Fibroblast of upper back skin (primary cell): ENCODE data around the gene PRR19.
"Not testable (repeated sequence)": the region's sequence is repeated elsewhere in the genome, so short reads cannot be mapped to it uniquely, and the experiment has no call there.

Experiments
- DNase-seq: peaks from one replicate; pipeline ENCODE4 v3.0.0-alpha.2; 2013

Gene PRR19, protein sequence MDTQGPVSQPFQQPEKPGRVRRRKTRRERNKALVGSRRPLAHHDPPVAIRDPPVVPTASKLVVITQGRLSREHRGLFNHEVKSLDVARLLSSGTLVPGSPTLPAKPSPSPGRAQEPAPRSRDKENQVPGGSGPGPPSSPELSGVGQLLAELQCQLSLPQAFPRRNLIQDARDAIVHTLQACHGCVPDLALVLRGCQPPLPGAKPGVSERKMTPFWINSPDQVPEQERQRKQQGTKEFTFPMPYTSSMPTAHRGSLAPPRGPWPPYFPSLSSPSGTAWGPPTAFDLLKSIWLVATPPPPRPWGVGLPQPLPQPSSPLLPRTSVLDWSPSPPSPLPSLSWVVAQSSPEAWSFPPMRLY

DNA sequence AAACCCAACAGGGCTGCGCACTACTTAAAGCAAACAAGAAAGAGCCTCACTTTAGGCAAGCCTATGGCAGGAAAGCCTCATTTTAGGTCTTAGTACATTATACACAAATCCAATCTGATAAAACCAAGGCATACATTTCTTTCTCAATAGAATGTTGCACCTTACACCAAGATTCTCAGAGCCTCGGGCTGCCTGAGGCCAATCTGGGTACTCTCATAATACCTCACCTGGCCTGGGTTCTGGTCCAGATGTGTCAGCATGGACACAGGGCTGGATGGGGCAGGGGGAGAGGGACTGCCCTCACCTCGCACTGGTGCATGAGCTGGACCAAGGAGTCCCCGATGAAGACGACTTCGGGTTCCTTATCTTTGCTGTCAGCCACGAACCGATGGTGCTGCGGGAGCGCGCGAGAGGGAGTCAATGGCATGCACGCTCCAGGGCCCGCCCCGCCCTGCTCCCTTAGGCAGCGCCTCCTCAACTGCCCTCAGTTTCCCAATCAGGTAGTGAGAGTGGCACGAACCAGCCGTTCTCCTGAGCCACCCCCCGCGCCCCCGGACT lies at the start of gene PRR19:
Gene PRR19, plus strand, starts transcription at position 487 of the 558 bp plus-strand sequence. CDS start 7,453 bp downstream, outside the sequence.
- no peak for DNase-seq

DNA sequence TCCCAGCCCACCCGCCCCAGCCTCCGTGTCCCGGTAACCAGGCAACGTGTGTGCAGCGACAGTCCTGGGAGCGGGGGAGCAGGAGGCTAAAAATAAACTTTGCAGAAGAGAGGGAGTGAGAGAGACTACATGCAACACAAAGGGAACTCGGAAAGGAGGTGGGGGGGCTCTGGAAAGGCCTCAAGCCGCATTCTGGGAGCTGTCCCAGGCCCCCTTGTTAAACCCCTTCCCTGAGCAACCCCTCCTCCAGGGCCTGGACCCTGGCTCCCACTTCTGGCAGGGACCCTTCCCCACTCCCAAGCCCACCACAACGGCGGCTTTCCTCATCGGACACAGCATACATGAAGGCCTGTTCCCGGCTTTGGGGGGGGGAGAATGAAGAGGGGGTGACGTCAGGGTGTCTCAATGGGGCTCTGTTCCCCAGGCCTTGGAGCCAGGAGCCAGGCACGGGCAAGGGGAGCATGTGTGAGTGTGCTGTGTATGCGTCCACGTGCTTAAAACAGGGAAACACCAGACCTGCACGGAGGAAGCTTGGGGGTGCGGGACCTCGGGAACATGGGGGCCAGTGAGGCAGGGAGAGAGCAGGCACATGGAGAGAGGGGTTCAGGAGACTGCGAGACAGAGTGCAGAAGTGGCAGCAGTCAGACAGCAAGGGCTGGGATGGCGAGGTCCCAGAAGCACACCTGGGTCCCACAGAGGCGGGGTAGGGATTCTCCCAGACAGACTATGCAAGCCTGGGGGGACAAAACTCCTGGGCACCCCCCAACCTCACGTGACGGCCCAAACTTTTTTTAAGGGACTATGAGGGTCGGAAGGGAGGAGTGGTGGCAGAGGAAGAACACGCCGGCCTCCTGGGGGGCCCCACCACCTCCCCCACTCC lies 49.3 kb upstream of the PRR19 start:
- peak; percentile 45 for DNase-seq

DNA sequence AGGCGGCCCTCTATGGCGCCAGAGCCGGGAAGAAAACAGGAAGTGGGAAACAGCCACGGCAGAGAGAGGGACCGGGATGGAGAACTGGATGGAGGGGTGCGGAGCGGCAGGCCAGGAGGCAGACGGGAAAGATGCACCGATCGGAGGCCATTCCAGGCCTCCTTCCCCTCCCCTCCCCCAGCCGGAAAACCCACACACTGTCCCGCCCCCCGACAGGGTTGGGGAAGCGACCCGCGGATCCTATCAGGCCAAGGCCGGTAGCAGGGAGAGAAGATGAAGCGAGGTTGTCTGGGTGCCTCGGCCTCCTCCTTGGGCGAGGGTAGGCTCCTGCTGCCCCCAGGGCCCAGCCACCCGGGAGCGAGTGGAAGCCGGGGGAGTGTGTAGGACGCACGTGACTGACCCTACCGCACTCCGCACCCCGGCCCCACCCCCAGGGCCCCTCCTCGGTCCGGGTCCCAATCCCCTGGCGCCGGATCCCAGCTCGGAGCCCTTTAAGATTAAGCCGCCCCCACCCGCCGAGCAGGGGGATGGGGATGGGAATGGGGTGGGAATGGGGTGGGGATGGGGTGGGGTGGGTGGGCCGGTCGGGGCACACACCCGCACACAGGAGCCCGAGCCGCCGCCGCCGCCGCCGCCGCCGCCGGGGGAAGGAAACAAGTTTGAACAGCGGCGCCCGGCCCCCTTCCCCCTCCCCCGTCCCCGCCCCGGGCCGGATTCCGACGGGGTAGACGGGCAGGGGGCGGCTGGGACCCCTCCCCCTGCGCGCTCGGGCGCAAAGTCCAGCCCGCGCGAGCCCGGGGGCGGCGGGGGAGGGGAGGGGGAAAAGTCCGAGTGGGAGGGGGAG lies 48.5 kb upstream of the PRR19 start:
- peak; percentile 48 for DNase-seq

DNA sequence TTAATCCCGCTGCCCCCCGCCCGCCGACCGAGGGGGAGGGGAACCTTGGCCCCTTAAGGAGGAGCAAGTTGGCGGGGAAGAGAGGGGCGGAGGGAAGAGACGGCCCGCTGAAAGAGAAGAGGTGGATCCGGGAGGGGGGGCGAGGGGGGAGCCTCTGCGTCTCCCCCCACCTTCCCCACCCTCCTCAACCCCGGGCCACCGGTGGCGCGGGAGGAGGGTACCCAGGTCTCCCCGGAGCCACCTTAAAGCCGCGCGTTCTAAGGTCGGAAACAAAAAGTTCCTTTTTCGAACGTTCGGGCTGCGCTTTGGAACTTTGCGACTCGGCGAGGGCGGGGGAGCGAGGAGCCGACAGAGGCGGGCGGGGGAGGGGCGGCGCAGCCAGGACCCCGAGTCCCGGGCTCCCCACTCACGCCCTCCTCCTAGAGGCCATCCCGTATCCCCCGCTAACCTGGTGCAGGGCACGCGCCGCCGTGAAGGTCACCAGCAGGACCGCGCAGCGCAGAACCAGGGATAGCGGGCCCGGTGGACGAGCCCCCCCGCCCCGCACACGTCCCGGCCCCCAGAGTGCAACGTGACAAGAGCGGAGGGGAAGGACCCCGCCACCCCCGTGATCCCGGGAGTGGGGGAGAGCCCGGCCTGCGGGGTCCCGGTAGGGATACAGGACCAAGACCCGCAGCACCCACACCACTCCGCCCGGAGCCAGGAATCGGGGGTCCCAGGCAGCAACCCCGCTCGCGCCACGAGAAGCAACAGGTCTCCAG lies 47.7 kb upstream of the PRR19 start:
- DNase-seq, result peak; percentile 58

DNA sequence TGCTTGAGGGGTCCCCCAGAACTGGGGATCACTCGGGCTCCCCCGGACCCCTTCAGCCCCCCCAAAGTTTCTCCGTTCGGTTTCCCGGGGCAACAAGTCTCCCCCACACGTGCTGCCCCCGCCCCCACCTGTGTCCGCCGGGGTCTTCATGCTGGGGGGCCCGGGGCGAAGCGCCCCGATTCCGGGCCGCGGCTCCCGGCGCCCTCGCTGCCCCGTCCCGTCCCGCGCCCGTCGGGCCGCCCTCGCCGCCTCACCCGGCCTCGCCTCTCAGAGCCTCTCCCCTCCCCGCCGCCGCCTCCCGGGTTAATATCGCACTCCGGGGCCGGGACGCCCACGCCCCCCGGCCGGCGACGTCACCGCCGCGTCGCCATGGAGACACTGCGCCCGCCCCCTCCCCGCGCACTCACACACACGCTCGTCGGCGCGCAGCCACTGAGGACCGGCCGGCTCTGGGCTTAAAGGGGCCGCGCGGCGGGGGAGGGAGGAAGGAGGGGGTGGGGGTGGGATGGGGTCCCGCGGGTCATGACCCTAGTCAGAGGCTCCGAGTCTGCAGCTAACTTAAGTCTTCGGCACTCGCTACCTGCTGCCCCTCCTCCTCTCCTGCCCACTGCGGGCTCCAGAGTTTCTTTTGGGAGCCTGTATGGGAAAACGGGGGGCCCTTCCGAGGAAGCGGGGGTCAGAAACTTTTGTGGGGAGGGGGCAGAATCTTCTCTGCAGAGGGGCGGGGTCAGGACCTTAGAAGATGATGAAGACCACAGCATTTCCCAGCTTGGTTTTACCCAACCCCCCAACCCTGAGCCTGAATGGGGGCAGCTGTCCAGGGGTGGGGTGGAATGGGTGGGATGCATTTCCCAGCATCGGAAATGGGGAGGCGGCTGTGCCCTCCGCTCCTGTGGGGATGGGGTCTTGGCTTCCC lies 46.8 kb upstream of the PRR19 start, which contains the start of gene ERF:
Gene ERF, minus strand, starts transcription at position 279 of the 916 bp plus-strand sequence. Its CDS starts 129 bp downstream, at position 150.
- peak; percentile 90 for DNase-seq

DNA sequence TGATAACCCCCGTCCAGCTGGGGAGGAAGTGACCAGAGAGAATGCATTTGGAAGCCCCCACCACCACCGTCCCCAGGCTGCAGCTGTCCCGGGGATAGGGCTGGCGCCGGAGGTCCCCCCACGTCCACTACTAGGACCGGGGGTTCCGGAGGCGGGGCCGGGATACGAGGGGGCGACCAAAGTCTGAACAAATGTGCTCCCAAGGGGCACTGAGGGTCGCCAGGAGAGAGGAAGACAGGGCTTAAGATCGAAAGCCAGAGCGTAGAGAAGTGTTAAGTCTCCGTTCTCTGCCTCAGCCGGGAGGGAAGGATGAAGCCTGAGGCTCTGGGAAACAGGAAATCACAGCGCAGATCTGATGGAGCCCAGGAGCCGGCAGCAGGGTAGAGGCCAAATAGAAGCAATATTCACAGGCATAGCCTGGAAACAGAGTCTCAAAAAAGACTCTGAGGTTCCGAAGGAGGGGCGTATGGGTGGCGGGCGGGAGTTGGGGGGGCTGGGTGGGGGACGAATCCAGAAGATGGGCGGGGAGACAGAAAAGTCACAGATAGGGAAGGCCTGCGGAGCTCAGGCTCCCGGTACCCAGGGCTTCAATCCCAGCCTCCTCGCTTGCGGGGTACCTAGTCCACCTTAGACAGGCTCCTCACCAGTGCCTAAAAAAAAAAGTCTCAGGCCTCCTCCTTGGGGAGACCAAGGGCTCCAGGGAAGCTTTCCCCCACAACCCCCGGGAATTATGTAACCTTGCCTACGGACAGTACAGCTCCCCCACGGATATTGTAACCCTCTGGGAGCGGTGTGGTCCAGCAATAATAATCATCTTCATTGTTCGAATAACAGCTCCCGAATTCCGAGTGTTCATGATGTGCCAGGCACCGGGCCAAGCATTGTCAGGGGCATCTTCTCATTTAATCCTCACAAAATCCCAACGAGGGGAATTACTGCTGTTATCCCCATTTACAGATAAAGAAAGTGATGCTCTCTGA lies 45.9 kb upstream of the PRR19 start:
- peak; percentile 53 for DNase-seq

DNA sequence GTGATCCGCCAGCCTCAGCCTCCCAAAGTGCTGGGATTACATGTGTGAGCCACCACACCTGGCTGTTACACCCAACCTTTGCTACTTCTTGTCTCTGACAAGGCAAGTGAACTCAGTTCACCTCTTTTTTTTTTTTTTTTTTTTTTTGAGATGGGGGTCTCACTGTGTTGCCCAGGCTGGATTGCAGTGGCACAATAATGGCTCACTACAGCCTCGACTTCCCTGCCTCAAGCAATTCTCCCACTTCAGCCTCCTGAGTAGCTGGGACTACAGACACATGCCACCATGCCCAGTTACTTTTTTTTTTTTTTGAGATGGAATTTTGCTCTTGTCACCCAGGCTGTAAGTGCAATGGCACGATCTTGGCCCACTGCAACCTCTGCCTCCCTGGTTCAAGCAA lies 44.1 kb upstream of the PRR19 start:
- DNase-seq, result not testable (repeated sequence)

DNA sequence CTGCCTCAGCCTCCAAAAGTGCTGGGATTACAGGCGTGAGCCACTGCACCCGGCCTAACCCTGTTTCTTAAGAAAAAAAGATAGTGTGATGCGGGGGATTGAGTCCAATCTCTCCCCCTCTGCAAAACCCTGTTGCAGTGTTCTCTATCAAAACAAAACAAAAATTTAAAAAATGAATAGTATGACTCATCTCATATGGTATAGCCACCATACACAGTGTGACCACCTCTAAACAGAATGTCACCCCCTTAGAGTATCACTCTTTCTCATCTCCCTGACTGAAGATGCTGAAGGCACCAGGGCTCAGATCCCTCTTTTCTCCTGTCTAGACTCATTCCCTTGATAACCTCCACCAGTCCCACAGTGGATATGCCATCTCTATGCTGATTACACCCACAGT lies 40.2 kb upstream of the PRR19 start:
- no peak for DNase-seq

DNA sequence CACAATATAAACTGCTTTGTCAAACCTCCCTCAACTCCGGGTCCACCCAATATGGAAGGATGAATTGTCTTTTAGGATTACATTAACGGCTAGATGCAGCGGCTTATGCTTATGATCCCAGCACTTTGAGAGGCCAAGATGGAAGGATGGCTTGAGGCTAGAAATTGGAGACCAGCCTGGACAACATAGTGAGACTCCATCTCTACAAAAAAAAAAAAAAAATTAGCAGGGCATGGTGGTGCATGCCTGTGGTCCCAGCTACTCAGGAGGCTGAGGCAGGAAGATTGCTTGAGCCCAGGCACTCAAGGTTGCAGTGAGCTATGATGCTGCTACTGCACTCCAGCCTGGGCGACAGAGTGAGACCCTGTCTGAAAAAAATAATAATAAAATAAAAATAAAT lies 35.8 kb upstream of the PRR19 start:
- DNase-seq, result not testable (repeated sequence)

DNA sequence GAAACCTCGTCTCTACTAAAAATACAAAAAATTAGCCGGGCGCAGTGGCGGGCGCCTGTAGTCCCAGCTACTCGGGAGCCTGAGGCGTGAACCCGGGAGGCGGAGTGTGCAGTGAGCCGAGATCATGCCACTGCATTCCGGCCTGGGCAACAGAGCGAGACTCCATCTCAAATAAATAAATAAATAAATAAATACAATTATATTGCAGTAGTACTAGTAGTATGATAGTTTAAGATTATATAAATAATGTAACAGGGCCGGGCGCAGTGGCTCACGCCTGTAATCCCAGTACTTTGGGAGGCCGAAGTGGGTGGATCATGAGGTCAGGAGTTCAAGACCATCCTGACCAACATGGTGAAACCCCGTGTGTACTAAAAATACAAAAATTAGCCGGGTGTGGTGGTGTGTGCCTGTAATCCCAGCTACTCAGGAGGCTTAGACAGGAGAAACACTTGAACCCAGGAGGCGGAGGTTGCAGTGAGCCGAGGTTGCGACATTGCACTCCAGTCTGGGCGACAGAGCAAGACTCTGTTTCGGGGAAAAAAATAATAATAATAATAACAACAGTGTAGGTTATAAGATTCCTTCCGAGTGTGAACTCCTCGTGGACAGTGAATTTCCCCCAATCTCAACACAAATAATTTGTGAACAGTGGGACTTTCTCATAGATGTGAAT lies 34.9 kb upstream of the PRR19 start:
- DNase-seq, result not testable (repeated sequence)

DNA sequence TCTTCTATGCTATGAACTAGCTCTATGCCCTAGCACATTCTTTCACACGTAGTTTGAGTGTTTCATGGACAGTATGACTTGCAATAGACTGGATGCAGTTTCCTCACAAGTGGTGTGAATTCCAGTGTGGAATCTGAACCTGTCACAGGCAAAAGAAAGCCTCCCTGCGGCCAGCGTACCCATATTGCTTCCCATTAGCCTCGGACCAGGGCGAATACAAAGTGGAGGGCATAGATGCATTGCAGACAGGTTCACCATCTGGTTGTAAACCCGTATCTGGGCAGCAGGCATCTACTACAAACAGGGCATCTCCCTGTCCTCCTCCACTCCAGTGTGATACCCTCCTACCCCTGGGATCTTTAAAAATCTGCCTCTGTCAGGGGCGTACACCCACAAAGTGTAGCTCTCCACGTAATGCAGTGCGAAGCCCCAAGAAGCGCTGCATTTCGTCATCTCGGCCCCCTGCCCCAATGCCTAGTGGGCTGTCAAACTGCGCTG lies 34.2 kb upstream of the PRR19 start:
- DNase-seq, result no peak

DNA sequence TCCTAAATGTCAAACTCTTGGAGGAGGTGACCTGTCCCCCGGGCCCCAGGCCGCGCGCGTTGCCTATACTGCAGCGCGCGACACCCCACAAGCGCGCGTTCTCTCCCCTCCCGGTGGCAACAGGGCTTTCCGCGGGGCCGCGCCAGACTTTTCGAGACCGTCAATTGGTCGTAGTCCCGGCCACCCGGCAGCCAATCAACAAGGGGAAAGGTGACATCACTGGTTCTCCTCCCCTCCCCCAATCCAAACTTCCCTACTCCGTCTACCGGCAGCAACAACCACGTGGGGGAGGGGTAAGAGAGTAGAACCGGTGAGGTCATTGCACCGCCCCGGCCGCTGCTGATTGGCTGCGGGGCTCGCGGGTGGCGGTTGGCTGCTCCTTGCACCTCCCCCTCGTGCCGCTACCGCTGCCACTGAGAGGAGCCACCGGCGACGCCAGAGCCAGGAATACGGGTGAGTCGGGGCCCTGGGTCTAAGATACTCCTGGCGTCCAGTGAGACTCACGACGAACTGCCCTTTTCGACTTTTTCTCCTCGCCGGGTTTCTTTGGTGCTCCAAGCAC lies 33.7 kb upstream of the PRR19 start:
- peak; percentile 100 for DNase-seq

DNA sequence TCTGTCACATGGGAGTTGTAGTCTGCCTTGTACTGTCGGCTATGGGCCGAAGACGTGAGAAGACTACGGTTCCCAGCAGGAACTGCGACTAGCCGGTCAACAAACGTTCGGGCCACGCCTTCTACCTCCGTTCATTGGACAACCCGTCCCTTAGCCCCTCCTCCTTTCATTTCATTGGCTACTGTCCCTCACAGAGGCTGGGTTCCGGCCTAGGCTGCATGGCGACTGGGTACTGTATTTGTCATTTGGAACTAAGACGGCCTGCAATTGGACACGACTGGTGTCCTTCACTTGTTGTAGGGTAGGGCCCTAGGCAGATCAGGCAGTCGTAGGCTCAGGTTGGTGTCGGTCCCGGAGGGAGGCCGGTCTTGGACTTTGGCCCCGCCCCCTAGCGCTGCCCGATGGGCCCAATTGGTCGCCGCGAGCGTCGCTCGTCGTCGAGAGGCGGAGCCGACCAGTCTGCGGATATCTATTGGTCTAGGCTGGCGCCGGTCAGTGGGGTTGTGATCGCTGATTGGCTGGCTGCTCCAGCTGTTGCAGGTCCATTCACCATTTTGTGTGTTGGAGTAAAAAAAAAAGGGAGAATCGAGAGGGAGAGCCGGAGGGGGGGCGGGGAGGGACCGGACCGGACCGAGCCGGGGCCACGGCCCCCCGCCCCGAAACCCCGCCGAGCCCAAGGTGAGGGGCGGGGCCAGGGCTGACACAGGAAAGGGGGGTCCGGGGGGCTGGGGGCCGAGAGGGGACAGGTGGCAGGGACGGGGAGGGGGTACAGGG lies 33.0 kb upstream of the PRR19 start, which contains the start of gene CIC:
Gene CIC, plus strand, starts transcription at position 549 of the 774 bp plus-strand sequence. CDS start 2,532 bp downstream, outside the sequence.
- peak; percentile 100 for DNase-seq

DNA sequence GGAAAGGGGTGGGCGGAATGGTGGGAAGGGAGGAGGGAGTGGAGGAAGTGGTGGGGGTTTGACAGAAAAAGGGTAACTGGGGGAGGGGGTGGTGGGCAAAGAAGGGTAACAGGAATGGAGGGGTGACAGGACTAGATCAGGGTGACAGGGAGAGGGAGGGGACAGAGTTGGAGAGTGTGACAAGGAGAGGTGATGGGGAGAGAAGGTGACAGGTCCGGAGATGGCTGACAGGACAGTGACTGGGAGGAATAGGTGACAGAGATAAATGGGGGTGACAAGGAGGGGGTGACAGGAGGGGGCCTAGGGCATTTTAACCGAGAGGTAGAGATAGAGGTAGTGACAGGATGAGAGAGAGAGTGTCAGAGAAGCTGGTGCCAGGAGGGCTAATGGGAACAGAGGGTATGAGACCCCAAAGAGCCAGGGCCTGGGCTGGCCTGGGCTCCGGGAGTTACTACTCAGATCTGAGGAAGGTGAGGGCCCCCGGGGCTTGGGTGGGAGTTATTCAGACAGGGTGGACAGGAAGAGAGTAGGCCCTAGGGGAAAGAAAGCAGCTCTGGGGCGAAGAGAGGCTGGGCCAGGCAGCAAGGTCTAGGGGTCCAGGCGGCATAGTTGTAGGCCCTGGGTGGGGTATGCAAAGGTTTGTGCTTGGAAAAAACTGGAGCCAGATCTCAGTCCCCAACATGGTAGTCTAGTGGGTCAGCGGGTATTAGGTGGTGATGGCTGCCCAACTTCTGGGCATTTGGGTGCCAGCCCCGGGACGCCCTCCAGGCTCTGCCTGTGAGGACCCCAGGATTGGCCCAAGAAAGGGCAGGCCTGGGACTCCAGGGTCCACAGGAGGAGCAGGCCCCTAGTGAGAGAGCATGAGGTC lies 32.2 kb upstream of the PRR19 start:
- DNase-seq, result no peak

DNA sequence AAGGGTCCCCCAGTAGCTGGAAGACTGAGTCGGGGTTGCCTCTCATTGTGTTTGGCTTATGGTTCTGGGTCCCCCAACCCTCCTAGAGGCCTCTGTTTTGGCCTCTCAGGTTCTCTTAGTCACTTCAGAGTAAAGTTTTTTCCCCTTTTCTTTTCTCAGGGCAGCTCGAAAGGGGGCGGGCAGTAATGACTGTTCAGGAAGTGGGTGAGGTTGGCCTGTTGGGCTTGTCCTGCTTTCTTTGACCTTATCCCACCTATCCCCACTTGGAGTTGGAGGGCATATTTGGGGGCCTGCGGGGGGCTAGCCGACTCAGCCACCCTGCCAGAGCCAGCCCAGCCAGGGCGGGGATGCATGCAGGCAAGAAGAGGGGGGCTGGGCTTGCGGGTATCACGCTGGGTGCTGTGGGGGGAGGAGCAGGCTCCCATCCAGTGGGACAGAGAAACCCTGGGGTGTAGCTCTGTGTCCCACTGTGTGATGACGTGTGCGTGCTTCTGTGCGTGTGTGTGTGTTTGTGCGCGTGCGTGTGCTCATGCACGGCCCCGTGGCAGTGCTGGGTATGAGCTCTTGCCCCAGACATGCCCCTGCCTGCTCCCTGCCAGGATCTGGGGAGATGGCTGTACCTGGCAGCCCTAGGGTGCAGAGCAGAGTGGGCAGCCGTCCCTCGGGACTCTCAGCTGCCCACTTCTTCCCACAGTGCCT lies 31.4 kb upstream of the PRR19 start:
- peak; percentile 55 for DNase-seq

DNA sequence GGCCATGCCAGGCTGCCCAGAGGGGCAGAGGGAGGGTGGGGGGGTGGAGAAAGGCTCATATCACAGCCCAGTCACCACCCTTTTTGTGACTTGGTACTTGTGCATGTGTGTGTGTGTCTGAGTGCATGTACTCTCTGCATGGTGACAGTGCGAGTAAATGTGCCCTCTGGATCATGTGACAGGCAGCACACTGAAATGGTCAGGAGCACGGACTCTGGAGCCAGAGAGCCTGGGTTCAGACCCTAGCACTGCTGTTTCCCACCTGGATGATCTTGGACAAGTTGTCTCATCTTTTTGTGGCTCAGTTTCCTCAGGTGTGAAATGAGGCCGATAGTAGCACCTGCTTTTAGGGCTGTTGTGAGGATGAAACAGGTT lies 30.9 kb upstream of the PRR19 start:
- DNase-seq, result no peak
